Activated CD4-positive, alpha-beta T cell treated with anti-CD3 and anti-CD28 coated beads, Interleukin-2, amount 50 U/mL, for 1 hour (primary cell): Measurements from ENCODE around the gene ANKS3.

ENCODE experiments used
- DNase-seq: peaks from one replicate; pipeline ENCODE4 v3.0.0-alpha.2; 2020

The ANKS3 gene

GRCh38 chr16:4695473-4696171 lies 38.4 kb downstream of the ANKS3 start:
- no peak for DNase-seq

- DNase-seq: no peak
Observed at GRCh38 chr16:4694642-4695451, 39.2 kb downstream of the ANKS3 start.

DNA sequence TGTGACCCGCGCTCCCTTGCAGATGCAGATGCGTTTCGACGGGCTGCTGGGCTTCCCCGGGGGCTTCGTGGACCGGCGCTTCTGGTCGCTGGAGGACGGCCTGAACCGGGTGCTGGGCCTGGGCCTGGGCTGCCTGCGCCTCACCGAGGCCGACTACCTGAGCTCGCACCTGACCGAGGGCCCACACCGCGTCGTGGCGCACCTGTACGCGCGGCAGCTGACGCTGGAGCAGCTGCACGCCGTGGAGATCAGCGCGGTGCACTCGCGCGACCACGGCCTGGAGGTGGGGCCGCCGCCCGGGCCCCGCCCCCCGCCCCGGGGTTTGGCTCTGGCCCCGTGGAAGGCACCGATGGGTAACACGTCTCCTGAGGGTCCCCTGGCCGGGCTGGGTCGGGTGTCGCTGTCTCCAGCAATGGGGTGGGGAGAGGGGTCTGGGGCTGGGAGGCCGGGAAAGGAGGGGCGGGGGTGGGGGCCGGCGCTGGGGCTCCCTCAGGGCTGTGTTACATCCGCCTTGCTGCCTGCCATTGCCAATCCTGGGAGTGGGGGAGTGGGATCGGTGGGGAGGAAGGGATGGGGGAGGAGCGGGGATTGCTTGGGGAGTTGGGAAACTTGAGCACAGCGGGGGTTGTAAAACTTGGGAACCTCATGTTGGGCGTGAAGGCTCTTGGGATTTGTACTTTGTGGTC lies 40.0 kb downstream of the ANKS3 start:
- peak; percentile 55 for DNase-seq

- DNase-seq: peak; percentile 97
Observed at GRCh38 chr16:4693296-4693955, 40.6 kb downstream of the ANKS3 start, which contains the start of gene NUDT16L1. TSS of gene NUDT16L1 (plus strand) at chr16:4693562. CDS start at chr16:4693727, 165 bp downstream.

- no peak for DNase-seq
Observed at GRCh38 chr16:4692460-4693295, 41.4 kb downstream of the ANKS3 start.

- DNase-seq: no peak
Observed at GRCh38 chr16:4691666-4692412, 42.2 kb downstream of the ANKS3 start.

- no peak for DNase-seq
Observed at GRCh38 chr16:4690946-4691665, 43.0 kb downstream of the ANKS3 start.

- DNase-seq: no peak
Observed at GRCh38 chr16:4689864-4690704, 44.0 kb downstream of the ANKS3 start.

GRCh38 chr16:4689091-4689671 lies 44.9 kb downstream of the ANKS3 start:
- DNase-seq: no peak

DNA sequence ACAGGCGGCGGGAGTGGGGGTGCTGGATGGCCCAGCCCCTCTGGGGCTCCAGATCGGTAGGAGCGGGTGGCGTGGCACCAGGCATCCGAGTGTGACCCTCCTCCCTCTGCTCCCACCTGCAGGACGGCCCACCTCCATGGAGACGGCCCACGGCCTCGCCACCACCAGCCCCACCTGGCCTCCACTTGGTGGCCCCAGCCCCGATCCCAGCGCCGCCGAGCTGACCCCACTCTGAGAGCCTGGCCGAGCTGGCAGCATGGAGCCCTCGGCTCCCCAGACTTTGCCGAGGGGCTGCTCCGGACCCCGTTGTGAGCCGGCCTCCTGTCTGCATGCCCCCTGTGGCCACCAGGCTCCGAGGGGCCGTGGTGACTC lies 45.4 kb downstream of the ANKS3 start:
- no peak for DNase-seq

DNA sequence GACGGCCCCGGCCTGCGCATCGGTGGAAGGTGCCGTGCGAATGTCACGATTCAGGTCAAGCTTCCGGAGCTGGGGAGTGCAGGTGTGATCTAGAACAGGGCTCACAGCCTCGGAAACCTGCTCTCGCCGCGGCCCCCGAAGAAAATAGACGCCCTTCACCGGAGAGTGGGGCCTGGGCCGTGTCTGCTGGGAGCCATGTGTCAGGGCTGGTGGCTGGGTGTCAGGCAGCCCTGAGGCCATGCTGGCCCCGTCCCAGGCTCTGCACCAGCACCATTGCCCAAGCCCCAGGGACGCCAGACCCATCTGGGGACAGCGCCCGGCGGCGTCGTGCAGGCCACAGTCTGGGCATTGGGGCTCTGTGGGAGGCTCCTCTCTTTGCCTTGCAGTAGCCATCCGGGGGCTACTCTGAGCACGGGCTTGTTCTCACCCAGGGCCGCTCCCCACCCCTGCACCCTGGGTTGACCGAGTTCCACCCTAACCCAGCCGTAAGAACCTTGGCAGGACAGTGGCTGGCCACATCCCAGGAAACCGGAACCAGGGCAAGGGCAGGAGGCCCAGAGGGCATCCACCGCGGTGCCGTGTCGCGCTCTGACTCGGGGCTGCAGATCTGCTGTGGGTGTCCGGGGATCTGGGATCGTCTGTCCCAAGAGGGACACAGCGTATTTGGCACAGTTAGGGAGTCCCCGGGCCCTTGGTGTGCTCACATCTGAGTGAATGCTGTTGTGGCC lies 46.0 kb downstream of the ANKS3 start:
- no peak for DNase-seq

- no peak for DNase-seq
Observed at GRCh38 chr16:4687416-4687815, 46.7 kb downstream of the ANKS3 start.

DNA sequence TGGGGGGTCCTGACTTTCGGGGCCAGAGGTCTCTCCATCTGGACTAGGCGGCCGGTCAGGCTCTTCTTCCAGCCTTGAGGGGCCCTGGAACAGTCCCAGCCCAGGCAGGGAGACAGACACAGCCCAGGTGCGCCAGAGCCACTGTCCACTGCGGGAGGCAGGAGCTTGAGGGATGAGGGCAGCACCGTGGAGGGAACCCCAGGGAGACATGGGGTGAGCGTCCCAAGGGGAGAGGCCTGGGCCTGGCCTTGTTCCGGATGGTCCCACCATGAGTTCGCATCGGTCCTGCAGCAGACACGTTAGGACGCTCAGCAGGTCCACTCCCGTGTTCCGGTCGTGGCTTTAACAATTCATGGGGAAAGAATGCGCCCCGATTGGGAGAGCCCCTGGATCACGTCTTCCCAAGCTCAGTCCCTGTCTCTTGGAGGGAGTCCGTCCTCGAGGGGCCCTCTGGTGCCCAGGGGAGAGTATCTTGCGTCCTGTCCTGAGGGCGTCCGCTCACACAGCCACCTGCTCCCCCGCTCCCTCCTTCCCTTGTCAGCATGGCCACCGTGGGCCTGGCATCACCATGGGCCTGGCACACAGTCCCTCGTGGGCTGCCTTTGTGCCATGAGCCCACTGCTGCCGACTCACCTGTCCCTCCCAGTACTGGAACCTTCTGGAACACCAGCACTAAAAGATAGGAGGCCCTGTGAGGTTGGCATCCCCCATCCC lies 47.4 kb downstream of the ANKS3 start:
- no peak for DNase-seq

DNA sequence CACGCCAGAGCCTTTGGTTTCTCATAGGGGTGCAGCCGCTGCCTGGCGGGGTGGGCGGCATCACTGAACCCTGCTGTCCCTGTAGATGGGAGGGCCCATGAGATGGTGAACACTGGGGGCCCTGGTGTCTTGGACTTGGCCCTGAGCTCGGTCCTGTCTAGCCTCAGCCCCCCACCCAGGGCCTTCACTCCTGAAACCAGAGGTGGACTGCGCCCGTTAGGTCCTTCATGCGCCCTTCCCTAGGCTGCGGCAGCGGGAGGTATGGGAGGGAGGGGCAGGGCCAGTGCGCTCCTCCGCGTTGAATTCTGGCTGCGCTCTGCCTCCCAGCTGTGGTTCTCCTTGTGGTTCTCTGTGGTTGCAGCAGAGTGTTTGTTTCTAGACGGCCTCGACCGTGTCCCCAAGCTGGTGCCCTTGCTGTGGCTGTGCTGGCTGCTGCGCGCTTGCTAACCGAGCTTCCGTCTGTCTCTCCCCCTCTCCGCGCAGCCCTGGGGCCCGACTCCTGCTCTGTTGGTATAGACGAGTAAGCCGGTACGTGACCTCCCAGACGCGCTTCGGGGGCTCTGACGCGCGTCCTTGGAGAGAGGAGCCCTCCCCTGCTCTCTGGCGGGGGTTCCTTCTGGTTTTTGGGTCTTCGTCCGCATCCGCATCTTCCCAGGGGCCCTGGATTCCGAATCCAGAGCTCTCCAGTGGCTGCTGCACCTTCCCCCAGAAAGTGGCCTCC lies 48.1 kb downstream of the ANKS3 start:
- no peak for DNase-seq

- no peak for DNase-seq
Observed at GRCh38 chr16:4685292-4685691, 48.8 kb downstream of the ANKS3 start.

GRCh38 chr16:4684763-4685162 lies 49.3 kb downstream of the ANKS3 start:
- DNase-seq: no peak

DNA sequence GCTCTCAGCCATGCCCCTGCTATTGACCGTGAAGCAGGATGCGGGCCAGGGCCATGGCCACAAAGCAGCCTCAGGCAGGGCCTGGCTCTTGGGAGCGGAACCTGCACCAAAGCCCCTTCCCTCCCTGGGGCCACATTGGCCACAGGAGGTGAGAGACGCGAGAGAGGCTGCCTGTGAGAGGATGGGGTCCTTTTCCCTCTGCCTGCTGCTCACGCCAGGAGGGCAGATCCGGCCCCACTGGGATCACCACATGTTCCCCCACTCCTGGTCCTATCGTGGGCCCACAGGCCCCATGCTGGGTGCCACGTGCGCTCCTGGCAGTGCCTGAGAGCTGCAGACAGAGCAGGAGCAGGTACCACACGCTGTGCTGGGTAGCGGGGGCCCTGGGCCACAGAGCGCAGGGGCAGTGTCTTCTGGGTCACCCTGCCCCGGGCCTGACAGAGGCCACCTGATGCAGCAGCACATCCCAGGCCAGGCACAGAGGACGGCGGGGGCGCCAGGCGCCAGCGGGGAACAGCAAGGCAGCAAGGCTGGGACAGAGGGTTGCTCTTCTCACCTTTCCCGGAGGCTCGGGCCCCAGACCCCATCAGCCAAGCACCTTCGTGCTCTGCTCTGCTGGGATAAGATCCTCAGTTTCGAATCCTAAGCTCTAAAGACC lies 49.9 kb downstream of the ANKS3 start:
- no peak for DNase-seq
